Measurements from ENCODE around the gene PALD1.

DNA sequence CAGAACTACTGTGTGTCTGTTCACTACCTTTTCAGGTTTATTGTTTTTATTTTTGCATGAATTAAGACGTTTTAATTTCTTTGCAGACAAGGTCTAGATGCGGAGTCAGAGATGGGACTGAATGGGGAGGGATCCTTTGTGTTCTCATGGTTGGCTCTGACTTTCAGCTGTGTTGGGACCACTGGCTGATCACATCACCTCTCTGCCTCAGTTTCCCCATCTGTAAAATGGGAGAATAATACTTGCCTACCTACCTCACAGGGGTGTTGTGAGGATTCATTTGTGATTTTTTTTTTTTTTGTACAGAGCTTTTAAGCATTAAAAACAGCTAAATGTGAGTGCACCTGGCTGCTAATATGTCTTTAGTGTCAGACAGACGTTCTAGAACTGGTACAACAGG, 89.5 kb downstream of the PALD1 start:
- TF ChIP-seq, protein P1, sequence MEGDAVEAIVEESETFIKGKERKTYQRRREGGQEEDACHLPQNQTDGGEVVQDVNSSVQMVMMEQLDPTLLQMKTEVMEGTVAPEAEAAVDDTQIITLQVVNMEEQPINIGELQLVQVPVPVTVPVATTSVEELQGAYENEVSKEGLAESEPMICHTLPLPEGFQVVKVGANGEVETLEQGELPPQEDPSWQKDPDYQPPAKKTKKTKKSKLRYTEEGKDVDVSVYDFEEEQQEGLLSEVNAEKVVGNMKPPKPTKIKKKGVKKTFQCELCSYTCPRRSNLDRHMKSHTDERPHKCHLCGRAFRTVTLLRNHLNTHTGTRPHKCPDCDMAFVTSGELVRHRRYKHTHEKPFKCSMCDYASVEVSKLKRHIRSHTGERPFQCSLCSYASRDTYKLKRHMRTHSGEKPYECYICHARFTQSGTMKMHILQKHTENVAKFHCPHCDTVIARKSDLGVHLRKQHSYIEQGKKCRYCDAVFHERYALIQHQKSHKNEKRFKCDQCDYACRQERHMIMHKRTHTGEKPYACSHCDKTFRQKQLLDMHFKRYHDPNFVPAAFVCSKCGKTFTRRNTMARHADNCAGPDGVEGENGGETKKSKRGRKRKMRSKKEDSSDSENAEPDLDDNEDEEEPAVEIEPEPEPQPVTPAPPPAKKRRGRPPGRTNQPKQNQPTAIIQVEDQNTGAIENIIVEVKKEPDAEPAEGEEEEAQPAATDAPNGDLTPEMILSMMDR (IDR thresholded peaks at IDR 0.05 in 2 of 3, conservative IDR thresholded peaks at IDR 0.05 in 1 of 3; ENCODE audit: borderline replicate concordance in 1 of 3, insufficient read depth in 1 of 3, low read depth in 2 of 3, low read length in 2 of 3): no peak
- TF ChIP-seq ZNF274 (IDR thresholded peaks at IDR 0.05; ENCODE audit: low read depth, low read length) (no peak), EZH2 (IDR thresholded peaks at IDR 0.05) (no peak), POLR2A (IDR thresholded peaks at IDR 0.05; ENCODE audit: borderline replicate concordance, extremely low read depth, insufficient read depth, insufficient read length) (no peak), POLR2AphosphoS5 (IDR thresholded peaks at IDR 0.05; ENCODE audit: low read depth, low read length) (no peak)

All from HCT116 (cell line).